H1 (cell line): ENCODE measurements around the gene HAVCR2. TPM values are rescaled to one million over a fixed set of nuclear protein-coding genes. Genes with fewer than 3 reads are reported as not detected.

Source experiments
- CTCF ChIA-PET: fragments of 300-600 bp; sonication (Branson Sonifier 250); formaldehyde crosslinking; loops from one replicate; lab custom pipeline; 2021; ENCODE audit not compliant: partially characterized antibody; lab: Charles Lee
- POLR2A ChIA-PET: fragments of 300-600 bp; sonication (Branson Sonifier 250); formaldehyde crosslinking; loops from one replicate; lab custom pipeline; 2021; ENCODE audit warnings: inconsistent platforms; ENCODE audit not compliant: partially characterized antibody; lab: Charles Lee
- DNase-seq, 2 experiments: peaks; one replicate each; pipeline versions ENCODE4 v3.0.0 to v3.0.0-alpha.2; 2010 to 2022; ENCODE audit warnings: low spot score in 2 of 2, low read depth in 1 of 2, mixed read lengths in 1 of 2
- FAIRE-seq: peaks from 2 replicates; lab custom pipeline; 2011; peaks lifted over from hg19 to GRCh38; lab: Jason Lieb, UNC
- H2AFZ ChIP-seq: 2 replicates; pipeline ENCODE4 v1.8.1; 2012; ENCODE audit warnings: low read length, inconsistent platforms
- H2AK5ac ChIP-seq: 2 replicates; pipeline ENCODE4 v1.6.1; 2013; ENCODE audit warnings: low read depth, low read length
- H2BK120ac ChIP-seq: replicated peaks from 2 replicates; pipeline ENCODE3; 2013; ENCODE audit warnings: low read depth, low read length, inconsistent platforms
- H2BK12ac ChIP-seq: 2 replicates; pipeline ENCODE4 v1.6.1; 2013; ENCODE audit warnings: low read depth, low read length
- H2BK15ac ChIP-seq: 2 replicates; pipeline ENCODE4 v1.6.1; 2013; ENCODE audit warnings: low read length
- H2BK20ac ChIP-seq: 2 replicates; pipeline ENCODE4 v1.6.1; 2013; ENCODE audit warnings: low read length
- H2BK5ac ChIP-seq: 2 replicates; pipeline ENCODE4 v1.6.1; 2013; ENCODE audit warnings: low read depth, low read length
- H3K14ac ChIP-seq: 2 replicates; pipeline ENCODE4 v1.6.1; 2013; ENCODE audit warnings: inconsistent platforms; ENCODE audit not compliant: insufficient read length
- H3K18ac ChIP-seq: 2 replicates; pipeline ENCODE4 v1.6.1; 2013; ENCODE audit warnings: low read length; ENCODE audit errors: extremely low read depth
- H3K23ac ChIP-seq: 2 replicates; pipeline ENCODE4 v1.6.1; 2013; ENCODE audit warnings: inconsistent platforms; ENCODE audit not compliant: insufficient read length
- H3K23me2 ChIP-seq: 2 replicates; pipeline ENCODE4 v1.6.1; 2013; ENCODE audit warnings: low read depth, low read length
- H3K27ac ChIP-seq: 2 replicates; pipeline ENCODE4 v1.6.1; 2011; ENCODE audit warnings: low read depth, low read length, inconsistent platforms
- H3K27me3 ChIP-seq, 4 experiments: replicated peaks in 1 of 4; 1 replicate in 1 of 4; 2 replicates in 3 of 4; pipeline versions ENCODE4 v1.6.1 to v1.8.1; 2011 to 2013; ENCODE audit warnings: low read length in 3 of 4, mild to moderate bottlenecking in 3 of 4, inconsistent platforms in 2 of 4, mixed read lengths in 2 of 4, moderate library complexity in 1 of 4; ENCODE audit not compliant: control insufficient read depth in 3 of 4, insufficient read depth in 3 of 4; ENCODE audit errors: extremely low read depth in 1 of 4
- H3K36me3 ChIP-seq, 4 experiments: 2 replicates each; pipeline versions ENCODE4 v1.6.1 to v1.8.1; 2011 to 2013; ENCODE audit warnings: mild to moderate bottlenecking in 4 of 4, low read length in 3 of 4, moderate library complexity in 2 of 4, control low read depth in 1 of 4, inconsistent platforms in 1 of 4; ENCODE audit not compliant: insufficient read depth in 4 of 4, control insufficient read depth in 2 of 4
- H3K4ac ChIP-seq: replicated peaks from 2 replicates; pipeline ENCODE3; 2013; ENCODE audit warnings: low read length, low read depth, mixed read lengths, inconsistent platforms; ENCODE audit not compliant: insufficient read length
- H3K4me1 ChIP-seq, 4 experiments: replicated peaks in 1 of 4; 1 replicate in 1 of 4; 2 replicates in 3 of 4; pipeline versions ENCODE4 v1.6.1 to v1.8.1; 2011 to 2013; ENCODE audit warnings: low read length in 3 of 4, inconsistent platforms in 2 of 4, mixed read lengths in 1 of 4; ENCODE audit not compliant: insufficient read depth in 4 of 4, control insufficient read depth in 3 of 4
- H3K4me2 ChIP-seq, 2 experiments: 2 replicates each; pipeline versions ENCODE4 v1.6.1 to v1.8.1; 2011 to 2013; ENCODE audit warnings: low read depth in 2 of 2, low read length in 2 of 2, control low read depth in 1 of 2, inconsistent platforms in 1 of 2, mild to moderate bottlenecking in 1 of 2; ENCODE audit not compliant: insufficient read depth in 1 of 2
- H3K4me3 ChIP-seq, 4 experiments: fragments of 200-600, 300-600 bp in 1 of 4; sonication (generic), shearing (Covaris generic), sonication (Bioruptor Twin) in 1 of 4; 2 replicates each; pipeline versions ENCODE4 v1.5.1 to v1.8.1; 2011 to 2016; ENCODE audit warnings: low read length in 4 of 4, low read depth in 3 of 4, control low read depth in 2 of 4, inconsistent platforms in 2 of 4, mild to moderate bottlenecking in 2 of 4, mixed read lengths in 1 of 4, moderate library complexity in 1 of 4; ENCODE audit not compliant: insufficient read depth in 2 of 4; ENCODE audit errors: extremely low read depth in 1 of 4
- H3K56ac ChIP-seq: replicated peaks from 2 replicates; pipeline ENCODE3; 2013; ENCODE audit warnings: low read depth, mild to moderate bottlenecking, mixed read lengths, low read length, inconsistent platforms; ENCODE audit not compliant: insufficient read length
- H3K79me1 ChIP-seq: 2 replicates; pipeline ENCODE4 v1.6.1; 2013; ENCODE audit warnings: low read depth, low read length, control low read depth
- H3K79me2 ChIP-seq, 2 experiments: 2 replicates each; pipeline versions ENCODE4 v1.6.1 to v1.8.1; 2012 to 2013; ENCODE audit warnings: low read length in 2 of 2, mild to moderate bottlenecking in 2 of 2, inconsistent platforms in 1 of 2; ENCODE audit not compliant: insufficient read depth in 2 of 2, control insufficient read depth in 1 of 2
- H3K9ac ChIP-seq, 4 experiments: replicated peaks in 1 of 4; 1 replicate in 1 of 4; 2 replicates in 3 of 4; pipeline versions ENCODE4 v1.6.1 to v1.8.1; 2011 to 2013; ENCODE audit warnings: low read depth in 3 of 4, low read length in 3 of 4, control low read depth in 2 of 4, mild to moderate bottlenecking in 2 of 4, moderate library complexity in 2 of 4, inconsistent platforms in 1 of 4; ENCODE audit errors: extremely low read depth in 1 of 4
- H3K9me3 ChIP-seq, 2 experiments: 2 replicates each; pipeline versions ENCODE4 v1.6.1 to v1.8.1; 2012 to 2013; ENCODE audit warnings: mild to moderate bottlenecking in 2 of 2, moderate library complexity in 2 of 2, control low read depth in 1 of 2, inconsistent platforms in 1 of 2, low read depth in 1 of 2, low read length in 1 of 2, mixed read lengths in 1 of 2; ENCODE audit not compliant: insufficient read depth in 2 of 2
- H4K20me1 ChIP-seq, 2 experiments: replicated peaks in 1 of 2; 2 replicates each; pipeline versions ENCODE3 to v1.8.1; 2011 to 2013; ENCODE audit warnings: inconsistent platforms in 2 of 2, low read length in 2 of 2, mild to moderate bottlenecking in 1 of 2; ENCODE audit not compliant: insufficient read depth in 2 of 2, control insufficient read depth in 1 of 2
- H4K5ac ChIP-seq: 2 replicates; pipeline ENCODE4 v1.6.1; 2013; ENCODE audit warnings: low read length, low read depth, mixed read lengths, inconsistent platforms; ENCODE audit not compliant: insufficient read length
- H4K8ac ChIP-seq: 2 replicates; pipeline ENCODE4 v1.8.0; 2013; ENCODE audit warnings: mild to moderate bottlenecking, moderate library complexity, low read length, inconsistent platforms; ENCODE audit not compliant: insufficient read depth; ENCODE audit errors: extremely low read depth
- H4K91ac ChIP-seq: replicated peaks from 2 replicates; pipeline ENCODE3; 2013; ENCODE audit warnings: low read length, mixed read lengths, inconsistent platforms; ENCODE audit not compliant: insufficient read length
- BCL11A ChIP-seq, 2 experiments: IDR thresholded peaks; one replicate each; pipeline ENCODE4 v1.6.1; 2011; ENCODE audit warnings: low read depth in 2 of 2, low read length in 2 of 2, mild to moderate bottlenecking in 2 of 2
- GABPA ChIP-seq: IDR thresholded peaks from 2 replicates; pipeline ENCODE4 v1.6.1; 2011; ENCODE audit warnings: mild to moderate bottlenecking, low read length, moderate library complexity, borderline replicate concordance; ENCODE audit not compliant: insufficient read depth
- KDM1A ChIP-seq: fragments of 200-600, 300-600 bp; sonication (generic); IDR thresholded peaks from 2 replicates; pipeline ENCODE4 v1.7.1; 2016; ENCODE audit warnings: mild to moderate bottlenecking, low read length, borderline replicate concordance
- KDM4A ChIP-seq: IDR thresholded peaks from one replicate; pipeline ENCODE4 v1.7.1; 2012; ENCODE audit warnings: low read depth, mild to moderate bottlenecking, moderate library complexity, low read length, inconsistent platforms; ENCODE audit not compliant: severe bottlenecking
- KDM5A ChIP-seq: fragments of 200-600 bp; IDR thresholded peaks from 2 replicates; pipeline ENCODE4 v1.7.1; 2012; ENCODE audit warnings: mild to moderate bottlenecking, low read length, inconsistent platforms, mixed read lengths
- MAFK ChIP-seq: IDR thresholded peaks from 2 replicates; pipeline ENCODE4 v1.6.1; 2012; ENCODE audit warnings: low read depth, mild to moderate bottlenecking, improper control_type of control experiment, low read length
- POLR2A ChIP-seq, 2 experiments: IDR thresholded peaks; 1 replicate in 1 of 2; 2 replicates in 1 of 2; pipeline ENCODE4 v1.6.1; 2011; ENCODE audit warnings: low read depth in 2 of 2, low read length in 2 of 2, mild to moderate bottlenecking in 2 of 2; ENCODE audit errors: control extremely low read depth in 1 of 2
- RAD21 ChIP-seq, 2 experiments: IDR thresholded peaks in 1 of 2; conservative IDR thresholded peaks in 1 of 2; 2 replicates each; pipeline ENCODE4 v1.6.1; 2011; ENCODE audit warnings: low read depth in 2 of 2, low read length in 2 of 2, improper control_type of control experiment in 1 of 2, inconsistent platforms in 1 of 2, mild to moderate bottlenecking in 1 of 2, moderate library complexity in 1 of 2
- RFX5 ChIP-seq: IDR thresholded peaks from 2 replicates; pipeline ENCODE4 v1.6.1; 2011; ENCODE audit warnings: low read depth, low read length, improper control_type of control experiment, borderline replicate concordance
- RXRA ChIP-seq: IDR thresholded peaks from 2 replicates; pipeline ENCODE4 v1.6.1; 2011; ENCODE audit warnings: low read depth, mild to moderate bottlenecking, low read length, moderate library complexity; ENCODE audit not compliant: insufficient read depth
- SIX5 ChIP-seq: IDR thresholded peaks from 2 replicates; pipeline ENCODE4 v1.6.1; 2011; ENCODE audit warnings: mild to moderate bottlenecking, low read depth, low read length
- SP4 ChIP-seq: IDR thresholded peaks from 2 replicates; pipeline ENCODE4 v1.6.1; 2012; ENCODE audit warnings: low read length, inconsistent platforms
- SUZ12 ChIP-seq: fragments of 200-600 bp; sonication (generic); IDR thresholded peaks from 2 replicates; pipeline ENCODE4 v1.6.1; 2012; ENCODE audit warnings: mild to moderate bottlenecking, inconsistent platforms, low read length, moderate library complexity, mixed read lengths
- WGBS, 2 experiments: shearing (Covaris generic) in 1 of 2; methylation state at CpG; one replicate each; pipeline versions ENCODE4 v1.1.6 to v1.1.7; 2013 to 2015; ENCODE audit warnings: low lambda C conversion rate in 2 of 2, mixed read lengths in 2 of 2, inconsistent platforms in 1 of 2, low coverage in 1 of 2, missing lambda C conversion rate in 1 of 2; ENCODE audit not compliant: insufficient replicate concordance in 2 of 2, insufficient coverage in 1 of 2, insufficient read length in 1 of 2; ENCODE audit errors: extremely low coverage in 1 of 2, missing lambda C conversion rate in 1 of 2; 5-methylcytosine and 5-hydroxymethylcytosine counted together
- polyA plus RNA-seq, 7 experiments: library from polyadenylated mRNA; depleted of rRNA in 3 of 7; stranded (reverse) in 5 of 7; unstranded in 2 of 7; fragments of >200 nt in 5 of 7; fragments of 200-250 nt in 2 of 7; gene quantifications; 1 replicate in 5 of 7; 2 replicates in 1 of 7; 4 replicates in 1 of 7; pipeline versions ENCODE4 v1.2.1 to v1.2.3, GENCODE V29; 2011 to 2013; ENCODE audit warnings: missing spikeins in 2 of 7, mixed read lengths in 2 of 7
- total RNA-seq: library from RNA; stranded (reverse); fragmentation: NEBNext Ultra II Directional; extraction: Animal tissue kit (Norgen Biotek cat#: 25700); gene quantifications from 2 replicates; pipeline ENCODE4 v1.2.1, GENCODE V29; 2021
- TF ChIP-seq, protein P1 (sequence below): IDR thresholded peaks from 2 replicates; pipeline ENCODE4 v1.6.1; 2012; ENCODE audit warnings: inconsistent platforms

The HAVCR2 gene
- total and polyA plus RNA-seq, 2 of the 8 experiments (the other 6 are each of a cell fraction or from before 2014, with no cell fraction given), result 0.03 TPM; not detected in 1

- Histone ChIP-seq H3K36me3 (no peaks in the 10 kb centered on the region), H4K91ac (no peak overlapping the region), H3K14ac (no peak overlapping the region), H3K4me1 (no peaks in the 10 kb centered on the region), H3K4ac (no peak overlapping the region), H3K27ac (no peak overlapping the region), H4K20me1 (no peaks in the 10 kb centered on the region), H2BK12ac (no peak overlapping the region), H4K8ac (no peak overlapping the region), H4K5ac (no peak overlapping the region), H2BK120ac (no peak overlapping the region), H3K4me2 (no peak overlapping the region), H3K4me3 (no peak overlapping the region), H2AK5ac (no peak overlapping the region), H2BK20ac (no peak overlapping the region), H2AFZ (no peak overlapping the region), H2BK5ac (no peak overlapping the region), H3K79me1 (no peaks in the 10 kb centered on the region), H2BK15ac (no peak overlapping the region), H3K9me3 (no peaks in the 10 kb centered on the region), H3K27me3 (no peaks in the 10 kb centered on the region), H3K18ac (no peak overlapping the region), H3K23ac (no peak overlapping the region), H3K56ac (no peak overlapping the region), H3K9ac (no peak overlapping the region), H3K23me2 (no peaks in the 10 kb centered on the region; the same call in 1 of the 2 replicates), H3K79me2 (no peaks in the 10 kb centered on the region)
- FAIRE-seq (no peak), DNase-seq (no peak)
- WGBS, 2 experiments, result 95% methylated on average over 2 of the region's 2 CpGs; no CpG with 5 or more reads in 1 of the 2 experiments
- ChIA-PET POLR2A (no interaction called here), CTCF (no interaction called here)
- TF ChIP-seq GABPA, result no peak
- no peak for TF ChIP-seq SUZ12
- TF ChIP-seq MAFK, result no peak
- TF ChIP-seq RAD21 (IDR thresholded peaks at IDR 0.05 in 1 of 2, conservative IDR thresholded peaks at IDR 0.05 in 1 of 2; ENCODE audit: low read depth in 2 of 2, low read length in 2 of 2), result no peak
- TF ChIP-seq BCL11A (IDR thresholded peaks at IDR 0.05; ENCODE audit: low read depth in 2 of 2, low read length in 2 of 2), result no peak
- TF ChIP-seq SP4, result no peak
- TF ChIP-seq SIX5, result no peak
- no peak for TF ChIP-seq KDM1A
- TF ChIP-seq, protein P1, sequence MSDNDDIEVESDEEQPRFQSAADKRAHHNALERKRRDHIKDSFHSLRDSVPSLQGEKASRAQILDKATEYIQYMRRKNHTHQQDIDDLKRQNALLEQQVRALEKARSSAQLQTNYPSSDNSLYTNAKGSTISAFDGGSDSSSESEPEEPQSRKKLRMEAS, result no peak
- TF ChIP-seq RXRA, result no peak
- TF ChIP-seq RFX5, result no peak
- TF ChIP-seq POLR2A (IDR thresholded peaks at IDR 0.05; ENCODE audit: control extremely low read depth in 1 of 2, low read depth in 2 of 2, low read length in 2 of 2), result no peak
- TF ChIP-seq KDM4A, result no peak
- TF ChIP-seq KDM5A, result no peak
Measured at GRCh38 chr5:157100140-157100679, 8.6 kb downstream of the HAVCR2 start.
